GM12878 (cell line): ENCODE data around the gene GANAB. TPM values are rescaled to one million over a fixed set of nuclear protein-coding genes. Genes with fewer than 3 reads are reported as not detected.

ENCODE experiments used
- ATF2 ChIP-seq: IDR thresholded peaks from 2 replicates; pipeline ENCODE4 v1.6.1; 2012; ENCODE audit warnings: low read length, inconsistent platforms
- CUX1 ChIP-seq: IDR thresholded peaks from 2 replicates; pipeline ENCODE4 v1.6.1; 2012; ENCODE audit warnings: improper control_type of control experiment, low read depth, low read length; ENCODE audit not compliant: insufficient replicate concordance
- E2F8 ChIP-seq: fragments of 450-650 bp; IDR thresholded peaks from 2 replicates; pipeline ENCODE4 v1.6.1; 2018; ENCODE audit warnings: mild to moderate bottlenecking, low read depth, moderate library complexity; ENCODE audit not compliant: partially characterized antibody
- ELK1 ChIP-seq: IDR thresholded peaks from 2 replicates; pipeline ENCODE4 v1.6.1; 2012; ENCODE audit warnings: low read depth, low read length, improper control_type of control experiment
- FOXK2 ChIP-seq: fragments of 450-650 bp; IDR thresholded peaks from 2 replicates; pipeline ENCODE4 v1.6.1; 2017; ENCODE audit warnings: mild to moderate bottlenecking, moderate library complexity
- IRF4 ChIP-seq: IDR thresholded peaks from 2 replicates; pipeline ENCODE4 v1.6.1; 2011; ENCODE audit warnings: low read depth, low read length
- MAX ChIP-seq: IDR thresholded peaks from 2 replicates; pipeline ENCODE4 v1.6.1; 2012; ENCODE audit warnings: low read depth, low read length, improper control_type of control experiment
- NRF1 ChIP-seq: conservative IDR thresholded peaks from 2 replicates; pipeline ENCODE4 v1.6.1; 2011; ENCODE audit warnings: mild to moderate bottlenecking, low read depth, low read length, improper control_type of control experiment
- PRDM15 ChIP-seq: fragments of 450-650 bp; formaldehyde crosslinking; IDR thresholded peaks from 2 replicates; pipeline ENCODE4 v1.4.0; 2020; ENCODE audit warnings: mild to moderate bottlenecking, moderate library complexity
- TCF3 ChIP-seq: IDR thresholded peaks from 2 replicates; pipeline ENCODE4 v1.6.1; 2012; ENCODE audit warnings: low read depth, mild to moderate bottlenecking, low read length, borderline replicate concordance; ENCODE audit not compliant: insufficient read depth
- USF2 ChIP-seq: IDR thresholded peaks from 2 replicates; pipeline ENCODE4 v1.6.1; 2011; ENCODE audit warnings: low read depth, low read length, improper control_type of control experiment, borderline replicate concordance
- polyA plus RNA-seq, 11 experiments: library from polyadenylated mRNA; depleted of rRNA in 4 of 11; unstranded in 6 of 11; stranded (reverse) in 5 of 11; fragments of >200 nt; fragmentation: Nextera tagmentation in 4 of 11; fragmentation: Illumina TruSeq in 1 of 11; extraction: Ambion mirVana in 4 of 11; extraction: Trizol in 1 of 11; gene quantifications; 1 replicate in 1 of 11; 2 replicates in 10 of 11; pipeline versions ENCODE4 v1.2.1 to v1.2.3, GENCODE V29; 2011 to 2016; ENCODE audit warnings: inconsistent platforms in 2 of 11, missing spikeins in 2 of 11, low read depth in 1 of 11
- total RNA-seq, 4 experiments: library from RNA; depleted of rRNA in 3 of 4; stranded (reverse); fragments of >200 nt in 3 of 4; fragmentation: Illumina TruSeq in 1 of 4; extraction: Trizol in 1 of 4; gene quantifications; 2 replicates each; pipeline versions ENCODE4 v1.2.1 to v1.2.3, GENCODE V29; 2013 to 2021

The GANAB gene
- total and polyA plus RNA-seq, 10 of the 15 experiments (the other 5 are each of a cell fraction or from before 2014, with no cell fraction given) = 4.5 to 175 (median 102) TPM

- no peak for TF ChIP-seq PRDM15
- peak; percentile 96 for TF ChIP-seq USF2
- TF ChIP-seq MAX = peak; percentile 90
- TF ChIP-seq NRF1 = no peak
- no peak for TF ChIP-seq CUX1
- peak; percentile 69 for TF ChIP-seq ELK1
- no peak for TF ChIP-seq ATF2
- no peak for TF ChIP-seq IRF4
- TF ChIP-seq TCF3 = no peak
- TF ChIP-seq FOXK2 = no peak
- TF ChIP-seq E2F8 = no peak
These were observed 32.6 kb upstream of the GANAB start, which contains the start of gene UBXN1 (continued) for GRCh38 chr11:62678770-62679696.
